HL-60 (cell line): ENCODE results near the gene OXCT1.

Source experiments
- POLR2AphosphoS5 ChIP-seq: IDR thresholded peaks from 2 replicates; pipeline ENCODE4 v1.6.1; 2012; ENCODE audit warnings: low read depth
- TF ChIP-seq, protein P1 (sequence below): IDR thresholded peaks from one replicate; pipeline ENCODE4 v1.5.1; 2011; ENCODE audit warnings: low read length, control low read depth, inconsistent platforms; ENCODE audit not compliant: insufficient read depth

DNA sequence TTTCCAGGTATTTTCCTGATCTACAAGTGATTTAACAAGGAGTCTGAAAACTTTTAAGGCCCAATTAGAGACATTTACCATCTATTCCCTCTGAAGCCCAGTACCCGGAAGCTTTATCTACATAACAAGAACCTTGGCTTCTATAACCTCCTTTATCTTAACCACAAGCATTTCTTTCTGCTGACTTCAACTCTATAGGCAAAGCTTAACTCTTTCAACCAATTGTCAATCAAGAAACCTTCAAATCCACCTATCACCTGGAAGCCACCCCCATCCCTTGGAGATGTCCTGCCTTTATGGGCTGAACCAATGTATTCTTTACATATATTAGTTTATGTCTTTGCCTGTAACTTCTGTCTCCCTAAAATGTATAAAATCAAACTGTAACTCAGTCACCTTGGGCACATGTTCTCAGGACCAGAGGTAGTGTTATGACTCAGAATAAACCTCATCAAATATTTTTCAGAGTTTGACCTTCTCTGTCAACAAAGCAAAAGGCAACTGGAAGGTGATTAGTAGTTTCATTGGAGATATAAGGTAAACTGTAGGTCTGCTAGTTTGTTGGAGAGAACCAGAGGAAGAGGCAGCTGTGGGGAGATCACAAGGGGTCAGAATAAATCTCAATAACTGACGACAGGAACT, 21.0 kb upstream of the OXCT1 start:
- TF ChIP-seq, protein P1, sequence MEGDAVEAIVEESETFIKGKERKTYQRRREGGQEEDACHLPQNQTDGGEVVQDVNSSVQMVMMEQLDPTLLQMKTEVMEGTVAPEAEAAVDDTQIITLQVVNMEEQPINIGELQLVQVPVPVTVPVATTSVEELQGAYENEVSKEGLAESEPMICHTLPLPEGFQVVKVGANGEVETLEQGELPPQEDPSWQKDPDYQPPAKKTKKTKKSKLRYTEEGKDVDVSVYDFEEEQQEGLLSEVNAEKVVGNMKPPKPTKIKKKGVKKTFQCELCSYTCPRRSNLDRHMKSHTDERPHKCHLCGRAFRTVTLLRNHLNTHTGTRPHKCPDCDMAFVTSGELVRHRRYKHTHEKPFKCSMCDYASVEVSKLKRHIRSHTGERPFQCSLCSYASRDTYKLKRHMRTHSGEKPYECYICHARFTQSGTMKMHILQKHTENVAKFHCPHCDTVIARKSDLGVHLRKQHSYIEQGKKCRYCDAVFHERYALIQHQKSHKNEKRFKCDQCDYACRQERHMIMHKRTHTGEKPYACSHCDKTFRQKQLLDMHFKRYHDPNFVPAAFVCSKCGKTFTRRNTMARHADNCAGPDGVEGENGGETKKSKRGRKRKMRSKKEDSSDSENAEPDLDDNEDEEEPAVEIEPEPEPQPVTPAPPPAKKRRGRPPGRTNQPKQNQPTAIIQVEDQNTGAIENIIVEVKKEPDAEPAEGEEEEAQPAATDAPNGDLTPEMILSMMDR = no peak
- TF ChIP-seq POLR2AphosphoS5 = no peak
